Measurements from ENCODE around the gene WDCP. TPM values are rescaled to one million over a fixed set of nuclear protein-coding genes. Genes with fewer than 3 reads are reported as not detected.

The WDCP gene
- total RNA-seq, 1 experiment from 2014 or later = 36.9 TPM

GRCh38 chr2:24017711-24018110 lies 29.5 kb downstream of the WDCP start:
- H3K14ac ChIP-seq (ENCODE audit: insufficient read depth, low read length) = no peak overlapping the region
- no peaks in the 10 kb centered on the region for H3K79me2 ChIP-seq (ENCODE audit: insufficient read depth, low read length)
- H2BK12ac ChIP-seq (ENCODE audit: insufficient read length, low read depth, low read length) = no peak overlapping the region
- Mint-ChIP-seq H3K9me3 (no peaks in the 10 kb centered on the region), H3K27ac (peak overlapping the region in 1 of 3 experiments; percentile 86; a peak in 2 of 7 replicates), H3K4me1 (peaks cover 25% of the 10 kb centered on the region in 2 experiments), H3K27me3 (ENCODE audit: low read depth) (no peaks in the 10 kb centered on the region), H3K4me3 (no peak overlapping the region), H3K36me3 (ENCODE audit: insufficient read depth in 1 of 3, low read depth in 3 of 3) (peaks cover 5 to 9% (median 7%) of the 10 kb centered on the region in 3 experiments; a peak in 6 of 7 replicates)
- H4K20me1 ChIP-seq (ENCODE audit: control insufficient read depth, insufficient read depth, insufficient read length) = no peaks in the 10 kb centered on the region
- no CpG with 5 or more reads among the region's 8 CpGs for WGBS (ENCODE audit: extremely low coverage, insufficient read length, low lambda C conversion rate)
- H3K27ac ChIP-seq (ENCODE audit: insufficient read length, low read depth, low read length) = no peak overlapping the region
- H4K5ac ChIP-seq (ENCODE audit: insufficient read length, low read depth, low read length) = no peak overlapping the region
- H4K8ac ChIP-seq (replicated peaks; ENCODE audit: insufficient read length, low read depth, low read length) = no peak overlapping the region
- no peak overlapping the region for H2BK20ac ChIP-seq (ENCODE audit: low read depth, low read length, poor library complexity, severe bottlenecking)
- no peak overlapping the region for H3K9ac ChIP-seq (ENCODE audit: extremely low read depth, insufficient read length, low read length)
- no peak overlapping the region for H3K18ac ChIP-seq (ENCODE audit: insufficient read length, low read depth, low read length)
- DNase-seq = no peak
- H3K23me2 ChIP-seq (ENCODE audit: insufficient read length, low read depth, low read length, poor library complexity, severe bottlenecking) = peaks cover 2% of the 10 kb centered on the region
- H2BK5ac ChIP-seq (ENCODE audit: insufficient read length, low read length) = no peak overlapping the region
- no peak for TF ChIP-seq CTCF (conservative IDR thresholded peaks at IDR 0.05)
- no peaks in the 10 kb centered on the region for H3K79me1 ChIP-seq (ENCODE audit: insufficient read depth, low read depth, low read length, poor library complexity, severe bottlenecking)
- no peak overlapping the region for H3K56ac ChIP-seq (ENCODE audit: insufficient read length, low read depth, low read length)
- no peak overlapping the region for H2AFZ ChIP-seq (ENCODE audit: low read length)
- H3K9me3 ChIP-seq (ENCODE audit: control insufficient read depth, low read depth, low read length) = no peaks in the 10 kb centered on the region
- H3T11ph ChIP-seq (ENCODE audit: low read length) = no peak overlapping the region
- no peak overlapping the region for H3K4me2 ChIP-seq (ENCODE audit: insufficient read depth, insufficient read length, low read length)
- H3K4ac ChIP-seq (ENCODE audit: low read depth, low read length) = no peak overlapping the region
- H3K4me1 ChIP-seq (ENCODE audit: insufficient read depth, low read length) = no peaks in the 10 kb centered on the region; the same call in 1 of the 2 replicates
- H2AK5ac ChIP-seq (ENCODE audit: insufficient read length, low read length) = no peak overlapping the region
- H3K27me3 ChIP-seq (ENCODE audit: insufficient read depth, low read length) = no peaks in the 10 kb centered on the region
- no peak overlapping the region for H3K23ac ChIP-seq (ENCODE audit: insufficient read length, low read depth, low read length)
- H2BK15ac ChIP-seq (ENCODE audit: low read depth, low read length) = no peak overlapping the region
- no peak overlapping the region for H4K91ac ChIP-seq (ENCODE audit: insufficient read length, low read depth, low read length)
- no peak overlapping the region for H2BK120ac ChIP-seq (ENCODE audit: low read depth, low read length, poor library complexity, severe bottlenecking)
